HG02678 (cell line): Measurements from ENCODE around the gene MAGI2.
"Not testable (repeated sequence)": the region's sequence is repeated elsewhere in the genome, so short reads cannot be mapped to it uniquely, and the experiment has no call there.

Source experiments
- ATAC-seq: cut with Tn5 transposase; IDR thresholded peaks from one replicate; pipeline ENCODE4 v1.9.1; 2021; ENCODE audit warnings: mild to moderate bottlenecking, moderate library complexity; ENCODE audit not compliant: unreplicated experiment

MAGI2 gene

DNA sequence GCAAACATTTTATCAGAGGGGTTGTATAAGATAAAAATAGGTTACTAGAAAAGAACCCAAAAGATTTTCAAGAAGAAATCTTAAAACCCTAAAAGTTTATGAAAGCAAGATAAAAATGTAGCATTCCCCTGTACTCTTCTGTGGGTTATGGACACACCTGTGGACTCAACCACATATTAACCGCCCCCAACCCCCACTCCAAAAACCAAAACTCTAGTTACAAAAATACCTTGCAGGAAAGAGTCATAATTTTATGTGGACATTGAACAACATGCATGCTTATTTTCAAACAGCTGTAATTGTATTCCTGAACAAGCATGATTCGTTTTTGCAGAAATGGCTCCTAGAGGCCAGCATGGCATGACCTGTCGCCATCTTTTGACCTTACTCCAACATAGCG is 1188.0 kb downstream of the MAGI2 start:
- no peak for ATAC-seq

DNA sequence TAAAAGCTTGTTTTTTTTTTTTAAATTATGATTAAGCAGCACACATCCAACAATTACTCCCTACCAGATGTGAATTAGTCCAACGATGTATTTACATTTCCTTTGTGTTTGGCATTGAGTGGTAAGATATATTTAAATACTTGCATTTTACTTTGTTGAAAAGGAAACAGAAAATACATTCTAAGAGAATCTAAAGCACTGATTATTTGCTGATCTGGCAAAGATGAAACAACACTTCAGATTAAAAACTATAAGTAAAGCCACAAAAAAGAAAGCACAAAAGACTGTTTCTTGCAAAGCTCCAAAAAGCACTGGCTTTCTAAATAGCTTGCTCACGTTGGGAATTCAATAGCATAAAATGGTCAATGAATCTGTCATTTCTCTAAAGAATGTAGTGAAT is 1188.4 kb downstream of the MAGI2 start:
- ATAC-seq, result no peak

DNA sequence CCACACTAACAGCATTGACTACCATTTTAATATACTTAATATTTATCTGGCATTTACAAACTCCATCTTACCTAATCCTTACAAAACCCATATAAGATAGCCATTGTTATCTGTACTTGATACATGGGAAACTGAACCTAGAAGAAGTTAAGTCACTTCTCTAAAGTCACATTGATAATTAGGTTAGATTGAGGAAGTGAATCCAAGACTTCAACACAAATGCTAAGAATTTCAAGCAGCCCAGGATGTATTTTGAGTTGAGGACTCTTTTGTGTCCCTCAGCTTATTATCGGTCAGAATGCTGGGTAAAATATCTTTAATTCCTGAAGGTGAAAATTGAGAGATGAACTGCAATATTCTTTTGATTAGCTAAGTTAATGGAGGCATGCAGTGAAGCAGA is 1189.4 kb downstream of the MAGI2 start:
- no peak for ATAC-seq

DNA sequence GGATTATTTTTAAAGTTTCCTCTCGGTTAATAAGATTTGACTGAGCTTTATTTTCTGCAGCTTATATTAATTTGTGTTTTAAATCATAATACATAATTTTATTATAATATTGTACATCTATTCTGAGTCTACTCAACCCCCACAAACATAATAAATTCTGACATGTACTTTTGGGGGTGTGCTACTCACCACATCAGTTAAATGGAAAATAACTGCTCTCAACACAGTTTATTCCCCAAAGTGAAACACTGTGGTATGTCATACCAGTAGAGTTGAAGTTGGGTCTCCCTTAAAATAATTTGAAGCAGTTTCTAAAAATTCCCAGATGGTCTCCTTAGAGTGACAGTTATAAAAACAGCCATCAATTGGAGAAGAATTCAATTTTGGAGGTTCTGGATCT is 1191.7 kb downstream of the MAGI2 start:
- ATAC-seq, result no peak

DNA sequence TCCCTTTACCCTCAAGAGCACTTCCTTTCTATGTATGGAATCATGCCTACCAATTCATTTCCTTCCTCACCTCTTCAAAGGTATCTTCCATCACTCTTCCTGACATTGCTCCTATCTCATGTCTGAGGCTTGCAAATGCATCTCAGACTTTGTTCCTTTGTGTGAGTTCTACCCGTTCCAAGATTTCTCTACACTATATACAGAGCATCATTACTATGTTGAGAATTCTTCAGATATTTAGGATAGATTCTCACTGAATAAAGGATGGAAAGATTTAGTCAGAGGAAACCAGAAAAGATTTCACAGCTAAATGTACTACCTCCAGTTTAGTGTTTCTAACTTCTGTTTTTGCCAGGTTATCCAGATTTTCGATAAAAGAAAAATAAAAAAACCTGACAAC is 1192.2 kb downstream of the MAGI2 start:
- ATAC-seq, result no peak

DNA sequence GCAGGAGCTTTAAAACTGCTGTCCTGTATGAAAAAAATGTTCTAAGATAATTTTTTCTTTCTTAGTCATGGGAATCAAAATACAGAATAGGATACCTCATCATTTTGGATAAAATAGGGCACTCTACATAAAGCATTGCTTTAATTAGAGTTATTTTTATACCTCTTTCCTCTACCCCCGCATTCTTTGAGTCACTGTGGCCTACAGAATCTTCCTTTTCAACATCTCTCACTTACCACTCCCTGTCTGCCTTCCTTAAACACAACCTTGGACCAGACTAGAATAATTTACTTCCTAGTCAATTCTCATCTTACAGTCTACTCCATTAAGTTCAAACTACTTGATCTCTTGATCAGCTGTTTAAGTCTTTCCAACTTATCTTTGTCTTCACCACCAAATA is 1192.6 kb downstream of the MAGI2 start:
- no peak for ATAC-seq

DNA sequence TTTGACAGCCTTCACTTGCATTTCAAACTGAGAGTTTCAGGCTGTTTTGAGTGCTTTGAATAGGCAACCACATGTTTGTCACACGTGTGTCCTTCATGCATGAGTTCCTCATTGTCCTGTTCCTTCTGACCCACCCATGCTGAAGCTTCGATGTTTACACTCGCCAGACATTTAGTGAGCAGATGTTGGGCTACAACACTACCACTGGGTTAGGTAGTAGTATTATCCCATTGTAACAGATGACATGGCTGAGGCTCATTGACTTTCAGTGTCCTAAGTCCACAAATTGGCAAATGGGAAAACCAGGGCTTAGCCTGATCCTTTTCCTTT is 1198.8 kb downstream of the MAGI2 start:
- ATAC-seq, result no peak

DNA sequence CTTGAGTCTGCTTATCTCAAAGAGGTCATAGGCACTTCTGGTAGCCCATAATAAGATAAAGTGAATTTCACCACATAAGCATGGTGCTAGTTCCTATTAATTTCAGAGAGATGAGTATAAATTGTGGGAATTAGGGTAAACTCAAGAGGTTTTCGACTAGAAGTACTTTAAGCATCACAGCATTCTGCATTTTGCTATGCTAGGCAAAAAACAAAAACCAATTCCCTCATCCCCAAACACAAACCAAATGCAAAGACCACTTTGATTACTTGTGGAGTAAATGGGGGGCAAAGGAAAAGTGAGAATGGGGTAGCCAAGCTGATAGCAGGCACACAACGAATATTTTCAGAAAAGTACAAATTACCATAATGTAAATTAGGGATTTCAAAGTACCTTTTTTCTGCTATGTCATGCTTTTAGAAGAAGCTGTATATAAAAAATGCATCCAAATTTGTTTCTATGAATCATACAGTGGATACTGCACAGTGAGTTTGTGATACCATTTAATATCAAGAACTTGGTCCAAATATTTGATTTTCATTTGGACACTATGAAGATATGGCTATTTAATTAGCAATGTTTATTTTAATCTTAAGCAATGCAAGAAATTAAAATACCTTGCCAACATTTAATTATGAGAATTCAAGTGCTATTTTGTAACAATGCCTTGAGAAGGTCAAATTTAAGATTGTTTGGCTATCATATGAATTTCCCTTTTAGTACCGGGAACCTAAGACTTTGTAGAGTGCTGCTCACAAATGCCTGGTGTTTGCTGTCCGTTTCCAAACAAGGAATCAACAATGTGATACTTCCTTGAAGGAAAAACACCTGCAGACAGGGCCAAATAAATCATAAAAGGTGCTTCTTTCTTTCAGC is 1199.4 kb downstream of the MAGI2 start:
- no peak for ATAC-seq

DNA sequence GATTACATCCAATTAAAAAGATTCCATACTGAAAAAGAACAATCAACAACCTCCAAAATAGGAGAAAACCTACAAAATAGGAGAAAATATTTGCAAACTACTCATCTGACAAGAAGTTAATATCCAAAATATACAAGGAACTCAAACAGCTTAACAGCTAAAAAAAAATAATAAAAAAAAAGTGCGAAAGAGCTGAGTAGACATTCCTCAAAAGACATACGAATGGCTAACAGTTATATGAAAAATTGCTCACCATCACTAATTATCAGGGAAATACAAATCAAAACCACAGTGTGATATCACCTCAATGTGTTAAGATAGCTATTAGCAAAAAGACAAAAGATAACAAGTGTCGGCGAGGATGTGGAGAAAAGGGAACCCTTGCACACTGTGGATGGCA is 1204.6 kb downstream of the MAGI2 start:
- no peak for ATAC-seq

DNA sequence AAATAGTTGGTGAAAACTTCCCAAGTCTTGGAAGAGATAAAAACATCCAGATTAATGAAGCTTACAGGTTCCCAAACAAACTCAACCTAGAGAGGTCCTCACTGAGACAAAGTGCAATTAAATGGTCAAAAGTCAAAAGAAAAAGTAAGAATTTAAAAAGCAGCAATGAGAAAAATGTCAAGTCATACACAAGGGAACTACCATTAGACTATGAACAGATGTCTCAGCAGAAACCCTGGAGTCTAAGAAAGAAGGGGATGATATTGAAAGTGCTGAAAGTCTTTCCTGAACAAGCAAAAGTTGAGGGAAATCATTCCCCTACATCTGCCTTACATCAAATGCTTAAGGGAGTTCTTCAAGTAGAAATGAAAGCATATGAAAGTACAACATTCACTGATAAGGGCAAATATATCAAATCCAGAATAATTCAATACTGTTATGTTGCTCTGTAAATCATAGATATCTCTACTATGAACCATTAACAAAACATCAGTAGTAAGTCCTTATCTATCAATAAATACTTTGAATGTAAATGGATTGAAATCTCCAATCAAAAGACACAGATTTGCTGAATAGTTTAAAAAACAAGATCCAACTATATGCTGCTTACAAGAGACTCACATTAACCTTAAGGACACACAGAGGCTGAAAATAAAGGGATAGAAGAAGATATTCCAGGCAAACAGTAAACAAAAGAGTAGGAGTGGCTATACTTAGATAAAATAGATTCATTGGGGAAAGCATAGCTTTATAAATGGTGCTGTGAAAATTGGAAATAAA is 1205.4 kb downstream of the MAGI2 start:
- ATAC-seq, result no peak

DNA sequence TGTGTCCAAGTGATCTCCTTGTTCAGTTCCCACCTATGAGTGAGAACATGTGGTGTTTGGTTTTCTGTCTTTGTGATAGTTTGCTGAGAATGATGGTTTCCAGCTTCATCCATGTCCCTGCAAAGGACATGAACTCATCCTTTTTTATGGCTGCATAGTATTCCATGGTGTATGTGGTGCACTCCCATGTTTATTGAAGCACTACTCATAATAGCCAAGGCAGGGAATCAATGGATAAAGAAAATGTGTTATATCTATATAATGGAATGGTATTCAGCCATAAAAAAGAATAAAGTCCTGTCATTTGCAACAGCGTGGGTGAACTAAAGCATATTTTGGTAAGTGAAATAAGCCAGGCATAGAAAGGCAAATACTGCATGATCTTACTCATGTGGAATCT is 1213.3 kb downstream of the MAGI2 start:
- ATAC-seq, result not testable (repeated sequence)

DNA sequence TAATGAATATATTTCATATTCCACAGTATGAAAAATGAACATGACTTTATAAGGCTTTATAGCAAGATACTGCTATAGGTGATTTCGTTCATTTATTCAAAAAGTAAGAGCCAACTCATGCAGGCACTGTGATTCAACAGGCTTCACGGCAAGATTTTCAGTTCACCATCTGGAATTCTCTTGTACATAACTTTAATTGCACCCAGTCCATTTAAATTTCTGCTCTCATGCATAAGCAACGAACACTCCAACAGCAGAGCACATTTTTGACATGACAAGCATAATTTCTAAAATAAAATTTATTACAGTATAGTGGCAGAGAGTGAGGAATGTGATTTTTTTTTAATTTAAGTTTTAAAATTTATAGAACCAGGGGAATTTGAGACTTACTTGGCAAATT is 1218.8 kb downstream of the MAGI2 start:
- no peak for ATAC-seq

DNA sequence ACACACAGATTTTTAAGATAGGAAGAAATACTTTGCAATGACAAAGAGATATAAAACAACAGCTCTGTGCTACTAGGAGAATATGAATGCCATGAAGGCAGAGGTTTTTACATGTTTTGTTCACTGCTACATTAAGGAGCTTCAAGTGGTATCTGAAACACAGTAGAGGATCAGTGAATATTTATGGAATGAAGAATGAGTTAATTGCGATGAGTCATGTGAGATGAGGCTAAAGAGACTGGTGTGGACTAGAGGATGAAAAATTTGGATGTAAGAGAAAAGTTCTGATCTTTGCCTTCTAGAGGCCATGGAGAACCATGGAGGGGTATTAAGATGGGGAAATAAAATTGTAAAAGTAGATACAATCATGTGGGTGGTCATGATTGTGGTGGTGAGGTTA is 1220.7 kb downstream of the MAGI2 start:
- no peak for ATAC-seq

DNA sequence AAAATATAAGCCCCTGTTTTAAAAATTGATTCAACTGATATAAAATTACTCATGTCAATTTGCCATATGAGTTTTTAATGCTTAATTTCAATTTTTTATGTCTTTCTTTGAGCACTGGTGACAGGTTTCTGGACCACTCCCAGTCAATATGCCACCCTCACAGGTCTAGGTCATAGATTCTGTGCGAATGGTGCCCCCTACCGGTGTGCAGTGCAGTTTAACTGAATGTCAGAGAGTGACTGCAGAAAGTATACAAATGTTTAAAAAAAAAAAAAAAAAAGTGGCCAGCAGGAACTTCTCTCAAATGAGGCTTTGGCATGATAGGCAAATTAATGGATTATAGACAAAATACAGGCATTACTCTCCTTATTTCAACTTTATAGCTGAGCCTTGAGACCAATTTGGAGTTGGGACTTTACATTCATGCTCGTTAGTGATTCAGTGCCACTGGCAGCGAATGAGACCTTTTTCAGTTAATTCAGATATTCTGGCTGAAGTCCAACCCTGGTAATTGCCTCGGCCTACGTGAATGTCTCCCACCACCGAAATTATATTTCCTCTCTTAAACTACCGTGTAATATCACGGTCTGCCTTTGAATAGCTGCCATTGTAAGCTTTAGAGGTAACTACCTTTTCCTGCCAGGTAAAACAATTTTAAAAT is 1227.3 kb downstream of the MAGI2 start:
- ATAC-seq, result no peak

DNA sequence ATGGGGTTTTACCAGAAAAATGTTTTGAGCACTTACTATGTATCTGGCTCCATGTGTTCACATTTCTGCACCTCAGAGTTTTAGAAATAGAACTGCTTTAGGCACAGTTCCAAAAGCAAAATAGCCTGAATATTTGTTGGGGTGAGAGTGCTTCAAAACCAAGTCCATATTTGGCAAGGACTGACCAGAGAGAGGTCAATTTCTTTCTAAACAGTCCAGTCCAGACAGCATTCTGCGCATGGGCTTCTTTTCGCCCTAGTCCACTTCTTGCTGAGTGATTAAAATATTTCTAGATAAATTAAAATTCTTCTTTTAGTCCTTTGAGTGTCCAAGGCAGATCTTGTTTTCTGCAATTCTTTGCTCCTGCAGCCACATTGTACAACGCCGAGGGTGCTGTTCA is 1227.9 kb downstream of the MAGI2 start:
- ATAC-seq, result no peak

DNA sequence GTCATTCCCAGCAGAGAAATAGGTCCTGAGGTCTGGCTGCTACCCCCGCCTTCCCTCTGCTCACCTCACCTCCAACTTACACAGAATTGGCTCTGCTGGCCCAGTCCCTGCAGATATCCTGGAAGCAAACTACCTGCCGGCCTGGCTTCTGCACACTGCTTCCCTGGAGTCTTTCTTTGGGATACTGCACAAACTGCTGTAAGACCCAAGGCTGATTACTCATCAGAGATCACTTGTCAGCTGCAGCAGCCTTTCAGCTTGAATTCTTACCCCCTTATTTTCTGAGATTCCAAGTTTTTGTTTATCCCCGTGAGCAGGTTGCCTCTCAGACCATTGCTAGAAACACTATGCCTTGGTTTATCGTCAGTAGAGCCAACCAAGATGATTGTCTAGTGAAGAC is 1228.5 kb downstream of the MAGI2 start:
- ATAC-seq, result no peak

DNA sequence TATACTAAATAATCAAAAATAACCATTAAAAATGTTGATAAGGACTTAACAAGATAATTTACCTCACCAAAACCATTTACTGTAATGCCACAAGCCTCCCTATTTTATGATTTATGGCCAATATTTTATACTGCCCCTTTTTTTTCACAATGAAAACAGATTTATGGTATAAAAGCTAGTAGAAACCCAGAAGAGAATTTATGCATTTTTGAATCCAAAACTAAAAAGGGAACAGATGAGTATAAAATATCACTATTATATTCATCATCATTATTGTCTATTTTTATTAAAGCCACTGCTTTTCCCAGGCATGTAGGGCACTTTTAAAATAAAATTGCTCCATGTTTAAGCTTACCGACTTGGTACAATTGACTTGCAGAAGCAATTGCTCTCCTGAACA is 1229.9 kb downstream of the MAGI2 start:
- ATAC-seq, result no peak

DNA sequence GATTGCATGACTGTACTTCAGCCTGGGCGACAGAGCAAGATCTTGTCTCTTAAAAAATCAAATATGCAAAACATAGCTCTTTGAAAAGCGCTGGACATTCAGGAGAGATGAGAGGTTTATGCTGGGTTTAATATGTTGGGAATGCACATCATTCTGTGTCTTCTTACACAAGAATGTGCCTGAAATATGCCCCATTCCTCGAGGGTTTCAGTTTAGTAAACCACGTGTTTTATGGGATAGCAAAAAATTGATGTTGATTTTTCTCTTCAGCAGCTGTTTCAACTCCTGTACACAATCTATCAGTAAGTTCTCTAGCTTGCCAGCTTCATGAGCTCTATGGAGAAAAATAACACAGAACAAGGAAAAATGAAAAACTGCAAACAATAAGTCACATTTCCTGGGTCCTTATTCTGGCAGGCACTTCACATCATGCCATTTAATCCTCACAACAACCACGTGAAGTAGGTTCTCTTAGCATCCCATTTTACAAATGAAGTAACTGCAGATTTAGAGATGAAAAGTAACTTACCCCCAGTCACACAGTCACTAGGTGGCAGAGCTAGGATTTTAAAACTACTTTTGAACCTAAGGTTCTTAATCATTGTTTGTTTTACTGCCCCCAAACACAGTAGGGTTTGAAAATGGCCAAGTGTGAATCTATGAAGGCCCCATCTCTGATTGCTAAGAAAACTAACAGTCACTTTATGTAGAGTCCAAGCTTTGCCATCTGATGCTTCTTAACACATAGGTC is 1231.3 kb downstream of the MAGI2 start:
- ATAC-seq, result no peak

DNA sequence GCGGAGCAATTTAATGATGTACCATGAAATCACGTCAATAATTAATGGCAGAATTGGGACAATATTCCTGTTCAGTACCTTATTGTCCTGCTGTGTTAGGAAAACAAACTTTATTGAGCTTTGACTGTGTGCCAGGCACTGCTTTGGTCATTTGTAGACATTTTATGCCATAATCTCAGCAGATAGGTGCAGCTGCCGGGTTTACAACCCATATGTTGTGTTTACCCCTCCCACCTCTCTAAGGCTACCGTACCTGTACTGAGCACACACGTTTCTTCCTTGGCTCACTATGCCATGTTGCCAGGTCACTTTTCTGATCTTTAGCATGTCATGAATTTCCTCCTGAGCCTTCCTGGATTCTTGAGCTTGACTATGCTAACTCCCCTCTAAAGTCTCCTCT is 1232.7 kb downstream of the MAGI2 start:
- ATAC-seq, result no peak

DNA sequence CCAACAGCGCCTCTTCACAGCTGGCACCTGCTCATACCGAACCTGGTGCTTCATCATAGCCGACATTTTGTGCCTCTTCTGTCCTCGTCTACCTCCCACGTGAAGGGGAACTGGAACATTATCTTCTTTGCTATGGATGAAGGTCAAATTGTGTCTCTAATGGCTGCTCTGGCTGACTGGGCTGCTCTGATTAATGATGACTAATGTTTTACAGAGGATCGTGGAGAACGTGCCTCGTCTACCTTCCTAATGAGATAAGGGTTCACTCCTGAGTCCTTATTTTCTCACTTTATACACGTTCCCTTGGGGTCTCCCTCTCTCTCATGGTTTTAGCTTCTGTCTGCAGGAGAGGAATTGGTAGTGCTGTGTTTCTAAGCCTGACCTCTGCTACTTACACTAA is 1234.6 kb downstream of the MAGI2 start:
- no peak for ATAC-seq

DNA sequence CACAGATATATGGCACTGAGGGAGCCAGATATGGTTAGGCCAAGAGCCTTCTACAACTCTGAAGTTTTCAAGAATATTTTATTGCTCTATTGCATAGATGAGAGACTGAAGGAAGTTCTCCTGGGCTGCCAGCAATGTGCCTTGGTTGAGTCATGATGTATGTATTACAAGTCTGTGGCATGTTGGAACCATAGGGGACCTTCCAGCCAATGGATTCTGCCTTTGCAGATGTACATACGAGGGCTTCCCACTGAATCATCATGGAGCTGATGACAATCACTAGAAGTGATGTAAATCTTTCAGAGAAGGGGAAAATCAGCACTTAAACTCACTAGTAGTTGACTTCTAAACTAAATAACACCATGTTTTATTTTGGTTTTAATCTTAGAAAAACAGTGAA is 1235.4 kb downstream of the MAGI2 start:
- no peak for ATAC-seq
